ENCODE results near the gene SURF4. TPM values are rescaled to one million over a fixed set of nuclear protein-coding genes. Genes with fewer than 3 reads are reported as not detected.
"Not testable (repeated sequence)": the region's sequence is repeated elsewhere in the genome, so short reads cannot be mapped to it uniquely, and the experiment has no call there.

SURF4 gene
- polyA plus RNA-seq, 4 donors: 84.1 to 285 (median 170) TPM

DNA sequence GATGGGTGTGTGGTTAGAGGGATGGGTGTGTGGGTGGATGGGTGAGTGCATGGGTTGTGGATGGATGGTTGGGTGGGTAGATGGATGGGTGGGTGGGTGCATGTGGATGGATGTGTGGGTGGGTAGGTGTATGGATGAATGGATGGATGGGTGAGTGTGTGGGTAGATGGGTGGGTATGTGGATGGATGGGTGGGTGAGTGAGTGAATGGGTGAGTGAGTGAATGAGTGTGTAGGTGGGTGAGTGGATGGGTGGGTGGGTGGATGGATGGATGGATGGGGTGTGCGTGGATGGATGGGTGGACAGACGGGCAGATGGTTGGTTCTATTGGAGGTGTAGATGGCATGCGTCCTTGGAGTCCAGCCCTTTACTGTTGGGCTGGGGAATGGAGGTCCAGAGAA lies 17.5 kb upstream of the SURF4 start:
- Histone ChIP-seq H3K27me3 (ENCODE audit: control insufficient read depth in 3 of 3, insufficient read depth in 3 of 3, low read length in 3 of 3) (peaks cover 0 to 6% (median 0%) of the 10 kb centered on the region in 3 donors), H3K9me3 (ENCODE audit: control insufficient read depth in 2 of 2, insufficient read depth in 1 of 2, low read depth in 1 of 2, low read length in 1 of 2) (peaks cover 0 to 2% of the 10 kb centered on the region in 2 donors)
- no peak for FAIRE-seq

GRCh38 chr9:133392308-133392707 lies 16.4 kb upstream of the SURF4 start:
- H3K27me3 ChIP-seq (ENCODE audit: control insufficient read depth in 3 of 3, insufficient read depth in 3 of 3, low read length in 3 of 3); H3K27ac ChIP-seq (ENCODE audit: low read depth in 1 of 3, low read length in 2 of 3); FAIRE-seq; H3K9me3 ChIP-seq (ENCODE audit: control insufficient read depth in 2 of 2, insufficient read depth in 1 of 2, low read depth in 1 of 2, low read length in 1 of 2); H3K36me3 ChIP-seq (ENCODE audit: control insufficient read depth in 3 of 3, insufficient read depth in 2 of 3, low read depth in 1 of 3, low read length in 3 of 3); DNase-seq; H3K4me3 ChIP-seq (ENCODE audit: low read depth in 1 of 3, low read length in 3 of 3): not testable (repeated sequence)
- WGBS, 3 donors: 95 to 100% (median 96%) methylated on average over 3 of the region's 3 CpGs
- H3K4me1 ChIP-seq (ENCODE audit: control insufficient read depth in 3 of 3, insufficient read depth in 2 of 3, low read depth in 1 of 3, low read length in 2 of 3): peaks cover 0 to 19% (median 0%) of the 10 kb centered on the region in 3 donors

More for the DNA sequence above, 17.5 kb upstream of the SURF4 start:
- peaks cover 0 to 19% (median 0%) of the 10 kb centered on the region in 3 donors for H3K4me1 ChIP-seq (ENCODE audit: control insufficient read depth in 3 of 3, insufficient read depth in 2 of 3, low read depth in 1 of 3, low read length in 2 of 3)
- H3K36me3 ChIP-seq (ENCODE audit: control insufficient read depth in 3 of 3, insufficient read depth in 2 of 3, low read depth in 1 of 3, low read length in 3 of 3): no peaks in the 10 kb centered on the region
- H3K27ac ChIP-seq (ENCODE audit: low read depth in 1 of 3, low read length in 2 of 3): no peak overlapping the region
- DNase-seq: no peak
- H3K4me3 ChIP-seq (ENCODE audit: low read depth in 1 of 3, low read length in 3 of 3): no peak overlapping the region
- WGBS, 3 donors: 90 to 95% (median 92%) methylated on average over 3 of the region's 3 CpGs

- H3K27me3 ChIP-seq (ENCODE audit: control insufficient read depth in 3 of 3, insufficient read depth in 3 of 3, low read length in 3 of 3); FAIRE-seq: not testable (repeated sequence)
Measured at GRCh38 chr9:133391449-133391848, 15.6 kb upstream of the SURF4 start.

DNA sequence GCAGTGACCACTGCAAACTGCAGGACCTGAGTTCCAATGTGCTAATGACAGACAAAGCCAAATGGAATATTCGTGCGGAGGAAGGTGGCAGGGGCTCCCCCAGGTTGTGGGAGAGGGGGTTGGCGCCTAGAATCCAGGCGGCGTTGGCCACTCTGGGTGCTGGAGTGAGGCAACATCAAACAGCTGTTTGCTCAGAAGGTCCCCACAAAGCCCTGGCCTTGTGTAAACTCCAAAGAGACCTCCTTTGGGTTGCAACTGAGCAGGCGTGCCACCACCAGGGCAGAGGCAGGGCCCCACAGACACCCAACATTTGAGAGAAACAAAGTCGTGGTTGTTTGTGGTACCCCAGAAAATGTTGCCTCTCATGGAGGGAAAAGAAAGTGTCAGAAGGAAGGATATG lies 14.9 kb upstream of the SURF4 start:
- FAIRE-seq: no peak
- peaks cover 0 to 3% (median 0%) of the 10 kb centered on the region in 3 donors for H3K27me3 ChIP-seq (ENCODE audit: control insufficient read depth in 3 of 3, insufficient read depth in 3 of 3, low read length in 3 of 3)
- H3K9me3 ChIP-seq (ENCODE audit: control insufficient read depth in 2 of 2, insufficient read depth in 1 of 2, low read depth in 1 of 2, low read length in 1 of 2): peaks cover 0 to 2% of the 10 kb centered on the region in 2 donors
- no peak overlapping the region for H3K27ac ChIP-seq (ENCODE audit: low read depth in 1 of 3, low read length in 2 of 3)
- H3K4me1 ChIP-seq (ENCODE audit: control insufficient read depth in 3 of 3, insufficient read depth in 2 of 3, low read depth in 1 of 3, low read length in 2 of 3): peaks cover 0 to 19% (median 0%) of the 10 kb centered on the region in 3 donors
- no peaks in the 10 kb centered on the region for H3K36me3 ChIP-seq (ENCODE audit: control insufficient read depth in 3 of 3, insufficient read depth in 2 of 3, low read depth in 1 of 3, low read length in 3 of 3)
- H3K4me3 ChIP-seq (ENCODE audit: low read depth in 1 of 3, low read length in 3 of 3): no peak overlapping the region
- DNase-seq: no peak
- 85 to 89% (median 86%) methylated on average over 7 of the region's 7 CpGs for WGBS, 3 donors

More at GRCh38 chr9:133391449-133391848, 15.6 kb upstream of the SURF4 start:
- H3K36me3 ChIP-seq (ENCODE audit: control insufficient read depth in 3 of 3, insufficient read depth in 2 of 3, low read depth in 1 of 3, low read length in 3 of 3); H3K9me3 ChIP-seq (ENCODE audit: control insufficient read depth in 2 of 2, insufficient read depth in 1 of 2, low read depth in 1 of 2, low read length in 1 of 2); H3K4me3 ChIP-seq (ENCODE audit: low read depth in 1 of 3, low read length in 3 of 3); DNase-seq: not testable (repeated sequence)
- 7 to 51% (median 25%) methylated on average over 2 to 3 of the region's 4 CpGs for WGBS, 3 donors
- Histone ChIP-seq H3K27ac (ENCODE audit: low read depth in 1 of 3, low read length in 2 of 3) (peak overlapping the region in 1 of 3 donors; percentile 21), H3K4me1 (ENCODE audit: control insufficient read depth in 3 of 3, insufficient read depth in 2 of 3, low read depth in 1 of 3, low read length in 2 of 3) (peaks cover 0 to 19% (median 0%) of the 10 kb centered on the region in 3 donors)

DNA sequence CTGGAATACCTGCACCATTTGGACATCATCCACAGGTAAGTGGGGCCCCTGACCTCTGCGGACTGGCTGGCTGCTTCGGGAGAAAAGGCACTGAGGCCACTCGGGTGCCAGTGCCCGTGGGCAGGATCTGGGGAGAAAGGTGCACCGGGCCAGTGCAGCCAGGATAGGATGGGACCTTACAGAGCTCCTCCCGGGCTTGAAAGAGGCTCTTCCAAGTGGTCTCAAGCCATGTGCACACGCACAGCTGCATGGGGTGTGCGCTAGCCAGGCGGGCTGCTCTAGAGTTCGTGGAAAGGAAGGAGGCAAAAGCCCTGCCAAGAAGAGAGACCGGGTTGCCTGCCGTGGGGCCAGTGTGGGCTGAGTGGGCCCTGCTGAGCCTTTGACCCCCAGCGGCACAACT lies 13.7 kb upstream of the SURF4 start:
- FAIRE-seq: no peak
- Histone ChIP-seq H3K36me3 (ENCODE audit: control insufficient read depth in 3 of 3, insufficient read depth in 2 of 3, low read depth in 1 of 3, low read length in 3 of 3) (no peaks in the 10 kb centered on the region), H3K27ac (ENCODE audit: low read depth in 1 of 3, low read length in 2 of 3) (no peak overlapping the region), H3K9me3 (ENCODE audit: control insufficient read depth in 2 of 2, insufficient read depth in 1 of 2, low read depth in 1 of 2, low read length in 1 of 2) (peaks cover 0 to 2% of the 10 kb centered on the region in 2 donors), H3K27me3 (ENCODE audit: control insufficient read depth in 3 of 3, insufficient read depth in 3 of 3, low read length in 3 of 3) (no peaks in the 10 kb centered on the region), H3K4me1 (ENCODE audit: control insufficient read depth in 3 of 3, insufficient read depth in 2 of 3, low read depth in 1 of 3, low read length in 2 of 3) (peaks cover 0 to 11% (median 0%) of the 10 kb centered on the region in 3 donors), H3K4me3 (ENCODE audit: low read depth in 1 of 3, low read length in 3 of 3) (no peak overlapping the region)
- DNase-seq: no peak
- WGBS, 3 donors: 87 to 94% (median 92%) methylated on average over 13 of the region's 13 CpGs

DNA sequence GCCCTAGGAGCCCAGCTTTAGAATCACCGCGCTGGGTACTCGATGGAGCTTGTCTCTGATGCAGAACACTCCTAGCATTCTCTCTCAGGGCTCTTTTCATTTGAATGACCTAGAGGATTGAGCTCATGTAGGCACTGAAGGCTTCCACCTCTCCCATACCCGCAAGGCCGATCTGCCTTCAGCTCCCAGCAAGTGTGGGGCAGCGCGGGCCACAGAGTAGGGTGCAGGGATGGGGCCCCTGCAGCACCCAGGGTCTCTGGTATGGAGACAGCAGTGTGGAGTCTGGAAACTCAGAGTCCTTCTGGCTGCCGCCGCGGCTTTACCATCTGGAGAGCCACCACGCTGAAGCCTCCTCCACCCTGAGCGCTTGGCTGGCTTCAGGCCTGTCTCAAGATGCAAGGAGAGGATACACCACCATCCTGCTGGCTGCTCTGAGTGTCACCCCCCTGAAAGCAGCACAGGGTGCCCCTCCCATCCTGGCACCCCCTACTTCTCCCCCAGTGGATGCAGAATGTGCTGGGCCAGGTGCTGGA lies 13.2 kb upstream of the SURF4 start:
- H3K4me3 ChIP-seq (ENCODE audit: low read depth in 1 of 3, low read length in 3 of 3): no peak overlapping the region
- WGBS, 3 donors: 96 to 98% (median 96%) methylated on average over 12 of the region's 12 CpGs
- H3K4me1 ChIP-seq (ENCODE audit: control insufficient read depth in 3 of 3, insufficient read depth in 2 of 3, low read depth in 1 of 3, low read length in 2 of 3): peaks cover 0 to 7% (median 0%) of the 10 kb centered on the region in 3 donors
- FAIRE-seq (no peak), DNase-seq (no peak)
- no peak overlapping the region for H3K27ac ChIP-seq (ENCODE audit: low read depth in 1 of 3, low read length in 2 of 3)
- H3K36me3 ChIP-seq (ENCODE audit: control insufficient read depth in 3 of 3, insufficient read depth in 2 of 3, low read depth in 1 of 3, low read length in 3 of 3): no peaks in the 10 kb centered on the region
- H3K9me3 ChIP-seq (ENCODE audit: control insufficient read depth in 2 of 2, insufficient read depth in 1 of 2, low read depth in 1 of 2, low read length in 1 of 2): peaks cover 0 to 2% of the 10 kb centered on the region in 2 donors
- no peaks in the 10 kb centered on the region for H3K27me3 ChIP-seq (ENCODE audit: control insufficient read depth in 3 of 3, insufficient read depth in 3 of 3, low read length in 3 of 3)

- Histone ChIP-seq H3K27me3 (ENCODE audit: control insufficient read depth in 3 of 3, insufficient read depth in 3 of 3, low read length in 3 of 3) (no peaks in the 10 kb centered on the region), H3K27ac (ENCODE audit: low read depth in 1 of 3, low read length in 2 of 3) (no peak overlapping the region), H3K4me1 (ENCODE audit: control insufficient read depth in 3 of 3, insufficient read depth in 2 of 3, low read depth in 1 of 3, low read length in 2 of 3) (peaks cover 0 to 6% (median 0%) of the 10 kb centered on the region in 3 donors), H3K36me3 (ENCODE audit: control insufficient read depth in 3 of 3, insufficient read depth in 2 of 3, low read depth in 1 of 3, low read length in 3 of 3) (no peaks in the 10 kb centered on the region), H3K4me3 (ENCODE audit: low read depth in 1 of 3, low read length in 3 of 3) (no peak overlapping the region), H3K9me3 (ENCODE audit: control insufficient read depth in 2 of 2, insufficient read depth in 1 of 2, low read depth in 1 of 2, low read length in 1 of 2) (peaks cover 0 to 2% of the 10 kb centered on the region in 2 donors)
- FAIRE-seq: no peak
- 82 to 88% (median 85%) methylated on average over 9 of the region's 9 CpGs for WGBS, 3 donors
- no peak for DNase-seq
Measured at GRCh38 chr9:133387680-133388079, 11.8 kb upstream of the SURF4 start.

DNA sequence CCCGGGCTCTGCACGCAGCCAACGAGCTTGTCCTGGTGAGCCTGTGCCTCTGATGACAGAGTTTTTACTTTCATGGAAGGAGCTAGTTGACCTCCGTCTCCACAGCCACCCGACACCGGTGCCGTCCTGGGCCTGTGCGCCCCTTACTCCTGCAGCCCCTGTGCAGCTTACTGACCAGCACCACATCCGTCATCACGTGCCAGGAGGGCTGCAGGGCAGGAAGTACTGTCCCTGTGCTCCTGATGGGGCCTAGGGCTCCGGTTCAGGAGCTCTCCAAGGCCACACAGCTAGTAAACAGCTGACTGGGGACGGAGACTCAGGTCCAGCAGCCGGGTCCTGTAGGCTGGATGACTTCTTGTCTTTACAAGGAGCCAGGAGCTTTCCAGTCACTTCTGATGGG lies 10.5 kb upstream of the SURF4 start:
- no peaks in the 10 kb centered on the region for H3K36me3 ChIP-seq (ENCODE audit: control insufficient read depth in 3 of 3, insufficient read depth in 2 of 3, low read depth in 1 of 3, low read length in 3 of 3)
- no peak for FAIRE-seq
- no peaks in the 10 kb centered on the region for H3K27me3 ChIP-seq (ENCODE audit: control insufficient read depth in 3 of 3, insufficient read depth in 3 of 3, low read length in 3 of 3)
- H3K4me3 ChIP-seq (ENCODE audit: low read depth in 1 of 3, low read length in 3 of 3): no peak overlapping the region
- no peak for DNase-seq
- no peak overlapping the region for H3K27ac ChIP-seq (ENCODE audit: low read depth in 1 of 3, low read length in 2 of 3)
- no peaks in the 10 kb centered on the region for H3K9me3 ChIP-seq (ENCODE audit: control insufficient read depth in 2 of 2, insufficient read depth in 1 of 2, low read depth in 1 of 2, low read length in 1 of 2)
- WGBS, 3 donors: 79 to 90% (median 89%) methylated on average over 13 of the region's 13 CpGs
- peaks cover 0 to 6% (median 0%) of the 10 kb centered on the region in 3 donors for H3K4me1 ChIP-seq (ENCODE audit: control insufficient read depth in 3 of 3, insufficient read depth in 2 of 3, low read depth in 1 of 3, low read length in 2 of 3)

- no peak overlapping the region for H3K27ac ChIP-seq (ENCODE audit: low read depth in 1 of 3, low read length in 2 of 3)
- no peak for FAIRE-seq
Measured at GRCh38 chr9:133385452-133385851, 9.6 kb upstream of the SURF4 start.

More at GRCh38 chr9:133385452-133385851, 9.6 kb upstream of the SURF4 start:
- no peak for DNase-seq
- Histone ChIP-seq H3K4me1 (ENCODE audit: control insufficient read depth in 3 of 3, insufficient read depth in 2 of 3, low read depth in 1 of 3, low read length in 2 of 3) (peaks cover 0 to 1% (median 0%) of the 10 kb centered on the region in 3 donors), H3K9me3 (ENCODE audit: control insufficient read depth in 2 of 2, insufficient read depth in 1 of 2, low read depth in 1 of 2, low read length in 1 of 2) (no peaks in the 10 kb centered on the region), H3K4me3 (ENCODE audit: low read depth in 1 of 3, low read length in 3 of 3) (no peak overlapping the region), H3K27me3 (ENCODE audit: control insufficient read depth in 3 of 3, insufficient read depth in 3 of 3, low read length in 3 of 3) (no peaks in the 10 kb centered on the region), H3K36me3 (ENCODE audit: control insufficient read depth in 3 of 3, insufficient read depth in 2 of 3, low read depth in 1 of 3, low read length in 3 of 3) (no peaks in the 10 kb centered on the region)
- WGBS, 3 donors: 86 to 90% (median 87%) methylated on average over 14 of the region's 14 CpGs
